GM19099 (cell line): ENCODE results near the gene KAZN.

Experiments
- POLR2A ChIP-seq: IDR thresholded peaks from 3 replicates; pipeline ENCODE4 v1.6.1; 2011; ENCODE audit warnings: low read depth; ENCODE audit not compliant: insufficient read length; ENCODE audit errors: extremely low read depth

Gene KAZN

DNA sequence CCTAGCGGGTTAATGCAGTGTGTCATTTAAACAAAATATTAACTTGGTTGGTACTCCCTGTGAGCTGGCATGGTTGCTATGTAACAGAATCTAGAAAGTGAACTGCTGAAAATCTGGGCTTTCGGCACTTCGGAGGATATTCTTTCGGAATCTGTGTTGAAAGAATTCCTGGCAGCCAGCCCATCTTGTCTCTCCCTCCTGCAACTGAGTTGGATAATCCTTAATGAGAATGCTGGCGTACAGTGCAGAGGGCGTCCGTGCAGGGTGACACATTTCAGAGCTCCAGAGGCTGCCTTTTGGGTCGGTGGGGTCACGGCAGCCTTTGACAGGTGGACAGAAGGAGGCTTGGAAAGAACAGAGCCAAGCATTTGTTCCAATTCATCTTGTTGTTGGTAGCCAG is 3.7 kb downstream of the KAZN start:
- TF ChIP-seq POLR2A: no peak

DNA sequence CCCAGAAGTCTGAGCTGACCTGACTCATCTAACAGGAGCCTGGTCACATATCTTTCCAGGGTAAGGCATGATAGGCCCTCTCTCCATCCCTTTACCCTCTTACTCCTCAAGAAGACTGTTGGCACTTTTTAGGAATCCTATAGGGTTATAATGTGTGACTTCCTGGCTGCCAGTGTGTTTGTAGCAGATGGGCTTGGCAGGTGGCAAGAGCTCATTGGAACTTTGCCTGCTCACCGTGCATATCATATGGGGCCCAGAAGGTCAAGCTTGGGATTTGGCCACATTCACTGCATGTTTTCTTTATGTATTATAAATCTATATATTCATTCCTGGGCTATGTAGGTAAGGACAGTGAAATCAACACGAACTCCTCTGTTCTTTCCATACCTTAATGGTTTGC is 5.2 kb downstream of the KAZN start:
- TF ChIP-seq POLR2A: no peak

DNA sequence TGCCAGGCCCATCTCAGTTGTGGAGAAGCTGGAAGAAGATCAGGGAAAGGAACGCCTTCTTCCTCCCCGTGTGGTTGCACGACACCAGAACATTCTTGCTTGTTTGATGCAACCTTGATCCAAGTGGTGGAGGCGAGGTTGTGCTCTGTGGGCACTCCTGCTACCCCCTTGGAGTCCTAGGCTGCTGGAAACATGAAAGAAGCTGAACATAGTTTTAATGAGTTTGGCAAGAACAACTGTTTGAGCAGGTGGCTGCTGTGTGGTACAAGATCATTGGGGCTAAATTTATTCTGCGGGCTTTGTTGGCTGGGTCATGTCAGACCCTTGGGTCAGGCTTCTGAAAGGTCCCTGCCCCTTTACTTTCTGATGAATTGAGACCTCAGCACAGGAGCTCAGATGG is 5.9 kb downstream of the KAZN start:
- TF ChIP-seq POLR2A: no peak

DNA sequence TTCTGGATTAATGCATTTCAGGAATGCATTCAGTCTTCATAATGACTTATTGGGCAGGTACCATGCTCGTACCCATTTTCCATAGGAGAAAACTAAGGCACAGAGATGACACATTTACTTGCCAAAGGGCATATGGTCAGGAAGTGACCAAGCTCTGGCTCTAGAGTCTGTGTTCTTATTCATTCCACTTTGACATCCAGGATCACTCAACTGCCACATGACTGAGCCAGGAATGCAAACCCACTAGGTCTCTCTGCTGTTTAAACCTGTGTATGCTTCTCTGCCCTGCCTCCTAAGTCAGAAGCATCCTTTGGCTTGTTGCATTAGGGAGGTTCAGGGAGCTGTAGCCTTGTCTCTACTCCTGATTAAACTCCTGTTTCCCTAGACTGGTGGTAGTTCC is 7.5 kb downstream of the KAZN start:
- TF ChIP-seq POLR2A: no peak

DNA sequence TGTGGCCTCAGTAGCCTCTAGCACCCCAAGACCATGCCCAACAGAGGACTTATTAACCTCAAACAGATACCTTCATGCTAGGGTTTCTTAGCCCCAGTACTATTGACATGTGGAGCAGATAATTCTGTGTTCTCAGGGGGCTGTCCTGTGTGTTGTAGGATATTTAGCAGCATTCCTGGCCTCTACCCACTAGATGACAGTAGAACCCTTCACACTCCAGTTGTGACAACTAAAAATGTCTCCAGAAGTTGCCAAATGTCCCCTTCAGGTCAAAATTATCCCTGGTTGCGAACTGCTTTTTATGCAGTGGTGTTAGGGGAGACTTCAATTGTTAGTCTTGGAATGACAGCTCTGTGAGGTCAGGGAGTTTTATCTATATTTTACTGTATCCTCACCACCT is 8.1 kb downstream of the KAZN start:
- no peak for TF ChIP-seq POLR2A

DNA sequence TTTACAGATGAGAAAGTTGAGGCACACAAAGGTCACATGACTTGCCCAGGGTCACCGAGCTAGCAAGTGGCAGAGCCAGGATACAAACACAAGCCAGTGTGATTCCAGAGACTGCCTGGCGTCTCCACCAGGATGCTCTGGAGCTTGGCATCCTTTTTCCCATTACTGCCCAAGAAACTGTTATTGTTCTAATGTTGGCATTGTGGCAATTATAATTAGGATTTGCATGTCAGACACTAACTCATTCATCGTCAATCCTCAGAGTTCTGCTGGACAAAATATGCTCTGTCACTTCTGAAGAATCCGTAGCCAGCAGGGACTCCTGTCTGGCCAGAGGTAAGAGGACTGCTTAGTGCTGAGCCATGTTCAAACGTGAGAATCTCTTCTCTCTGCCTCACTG is 8.8 kb downstream of the KAZN start:
- TF ChIP-seq POLR2A: no peak

DNA sequence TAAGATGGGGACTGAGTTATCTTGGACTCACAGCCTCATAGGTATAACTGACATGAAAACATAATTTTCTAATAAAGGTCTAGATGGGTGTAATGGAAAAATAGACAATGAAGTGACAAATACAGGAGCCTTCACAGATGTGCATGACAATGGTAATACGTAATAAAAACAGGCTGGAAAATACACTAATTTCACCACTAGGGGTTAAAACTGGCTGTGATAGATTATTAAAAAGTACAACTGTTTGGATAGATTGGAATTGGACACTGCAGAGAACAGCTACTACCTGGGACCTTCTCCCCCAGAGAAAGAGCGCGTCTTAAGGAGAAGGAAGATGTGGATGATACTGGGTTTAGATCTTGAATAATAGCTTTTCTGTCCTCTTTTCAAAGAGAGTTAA is 9.8 kb downstream of the KAZN start:
- no peak for TF ChIP-seq POLR2A

DNA sequence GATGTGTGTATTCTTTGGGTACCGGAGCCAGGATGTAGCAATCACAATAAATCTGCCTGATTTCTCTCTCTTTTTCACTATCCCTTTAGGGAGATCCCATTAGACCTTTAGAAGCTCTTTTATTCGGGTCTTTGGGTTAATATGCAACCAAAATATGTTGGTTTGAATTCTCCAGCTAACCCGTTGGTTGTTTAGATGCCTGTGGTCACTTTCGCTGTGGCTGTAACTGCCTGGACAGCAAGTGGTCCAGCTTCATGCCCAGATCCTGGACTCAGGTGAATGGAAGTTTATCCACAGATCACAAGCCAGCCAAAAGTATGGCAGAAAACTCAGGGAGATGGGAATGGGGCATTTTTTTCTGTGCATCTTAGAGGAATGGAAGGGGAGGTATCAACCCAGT is 12.3 kb downstream of the KAZN start:
- no peak for TF ChIP-seq POLR2A

DNA sequence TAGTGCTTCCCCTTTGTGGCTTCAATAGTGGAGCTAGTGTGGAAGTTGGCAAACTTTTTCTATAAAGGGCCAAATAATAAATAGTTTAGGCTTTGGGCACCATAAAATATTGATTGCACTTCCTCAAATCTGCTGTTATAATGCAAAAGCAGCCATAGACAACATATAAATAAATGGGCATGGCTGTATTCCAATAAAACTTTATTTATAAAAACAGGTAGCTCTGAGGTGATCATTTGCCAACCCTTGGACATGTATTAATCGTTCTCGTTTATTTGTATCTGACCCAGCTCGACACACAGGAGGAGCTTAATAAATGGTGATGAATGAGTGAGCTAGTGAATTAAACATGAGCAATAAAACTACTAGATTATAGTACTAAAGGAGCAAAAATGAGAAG is 13.3 kb downstream of the KAZN start:
- no peak for TF ChIP-seq POLR2A

DNA sequence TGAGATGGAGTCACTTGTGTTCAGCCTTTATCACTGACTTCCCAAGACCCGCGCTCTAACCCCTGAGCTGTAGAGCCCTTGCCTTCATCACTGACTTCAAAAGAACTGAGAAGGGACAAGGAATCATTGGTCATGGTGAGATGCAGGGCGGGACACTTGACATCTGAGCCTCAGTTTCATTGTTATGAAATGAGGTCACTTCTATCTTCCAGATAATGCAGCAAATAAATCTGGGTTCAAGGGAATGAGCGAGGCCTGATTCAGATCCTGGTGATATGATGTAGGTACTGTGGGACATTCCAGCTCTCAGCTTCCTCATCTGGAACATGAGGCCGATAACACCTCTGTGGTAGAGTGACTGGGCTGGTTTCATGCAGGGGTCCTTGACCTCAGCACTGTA is 13.8 kb downstream of the KAZN start:
- TF ChIP-seq POLR2A: no peak

DNA sequence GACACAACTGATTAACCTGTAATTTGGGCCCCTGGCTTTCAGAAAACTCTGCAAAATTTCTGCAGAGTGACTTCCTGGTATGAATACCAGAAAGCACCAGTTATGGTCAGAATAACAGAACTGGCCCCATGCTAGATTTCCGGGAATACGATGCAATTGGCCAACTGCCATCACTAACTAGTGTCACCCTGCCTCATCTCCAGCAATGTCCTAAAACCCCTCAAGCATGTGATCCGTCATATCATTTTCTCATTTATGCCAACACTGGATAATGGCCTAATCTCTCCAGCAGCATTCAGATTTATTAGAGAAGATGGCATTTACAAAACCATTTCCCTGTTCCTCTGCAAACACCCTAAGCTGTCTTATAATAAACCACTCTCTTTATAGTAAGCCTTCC is 15.4 kb downstream of the KAZN start:
- TF ChIP-seq POLR2A: no peak

DNA sequence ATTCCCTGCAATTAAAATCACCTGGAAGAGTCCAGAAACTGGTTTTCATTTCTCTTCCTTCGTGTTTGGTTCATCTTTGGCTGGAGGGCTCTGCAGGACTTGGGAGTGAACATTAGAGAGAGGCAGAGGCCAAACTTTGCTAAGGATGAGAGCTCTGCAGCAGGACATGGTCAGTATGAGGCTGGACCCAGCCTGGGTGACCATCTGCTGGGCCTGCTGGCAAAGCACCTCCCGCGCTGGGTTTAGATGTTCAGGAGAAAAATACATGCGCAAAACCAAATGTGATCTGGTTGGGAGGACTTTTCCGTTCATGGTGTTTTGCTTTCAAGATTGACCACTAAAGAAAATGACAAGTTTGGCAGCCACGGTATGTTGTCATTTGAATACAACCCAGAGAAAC is 15.9 kb downstream of the KAZN start:
- no peak for TF ChIP-seq POLR2A

DNA sequence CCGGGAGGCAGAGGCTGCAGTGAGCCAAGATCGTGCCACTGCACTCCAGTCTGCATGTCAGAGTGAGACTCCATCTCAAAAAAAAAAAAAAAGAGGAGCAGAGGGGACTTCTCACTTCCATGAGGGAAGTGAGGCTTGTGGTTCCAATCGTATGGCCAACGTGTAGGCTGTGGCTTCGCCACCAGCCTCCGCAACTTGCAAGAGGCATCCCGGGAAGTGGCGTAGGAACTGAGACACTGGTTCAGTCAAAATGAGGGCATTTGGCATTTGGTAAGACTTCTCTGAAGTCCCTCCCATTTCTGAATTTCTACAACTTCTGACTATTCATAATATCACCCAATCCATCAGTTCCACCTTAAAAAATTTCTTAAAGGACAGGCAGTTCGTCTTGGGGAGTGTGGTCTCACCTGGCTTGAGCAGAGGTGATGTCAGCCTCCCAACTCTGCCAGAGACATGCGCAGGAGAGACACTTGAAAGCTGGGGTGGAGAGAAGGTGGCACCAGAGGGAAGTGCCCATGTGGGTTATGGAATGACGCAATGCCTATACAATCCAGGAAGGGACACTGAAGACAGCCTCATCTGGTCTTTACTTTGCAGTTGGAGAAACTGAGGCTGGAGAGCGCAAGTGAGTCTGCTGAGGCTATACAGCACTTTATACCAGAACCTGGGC is 17.2 kb downstream of the KAZN start:
- no peak for TF ChIP-seq POLR2A

DNA sequence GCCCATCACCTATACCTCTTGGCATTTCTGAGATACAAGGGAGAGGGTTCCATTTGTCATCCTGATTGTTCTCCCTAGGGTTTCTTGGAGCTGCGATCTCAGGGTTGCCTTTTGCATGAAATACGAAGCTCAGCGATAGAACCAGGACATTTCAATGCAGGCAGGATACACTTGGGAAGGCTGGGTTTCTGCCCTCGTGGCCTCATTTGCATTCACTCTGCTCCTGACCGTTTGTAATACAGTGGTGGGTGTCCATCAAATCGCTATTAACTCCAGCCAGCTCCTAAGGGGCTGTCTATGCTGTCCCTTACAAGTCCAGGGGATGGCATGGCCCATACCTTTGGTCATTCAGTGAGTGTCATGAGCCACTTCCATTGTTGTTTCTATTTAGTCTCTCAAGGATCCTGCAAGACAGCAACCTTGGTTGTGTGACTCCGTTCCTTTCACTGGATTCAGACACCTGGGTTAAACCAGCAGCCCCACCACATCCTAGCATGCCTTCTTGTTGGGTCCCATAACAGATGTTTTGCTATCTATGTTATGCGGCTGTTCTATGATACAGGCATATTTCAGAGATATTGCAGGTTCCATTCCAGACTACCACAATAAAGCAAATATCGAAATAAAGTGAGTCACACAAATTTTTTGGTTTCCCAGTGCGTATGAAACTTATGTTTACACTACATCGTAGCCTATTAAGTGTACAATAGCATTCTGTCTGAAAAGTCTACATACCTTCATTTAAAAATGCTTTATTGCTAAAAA is 18.3 kb downstream of the KAZN start:
- no peak for TF ChIP-seq POLR2A

DNA sequence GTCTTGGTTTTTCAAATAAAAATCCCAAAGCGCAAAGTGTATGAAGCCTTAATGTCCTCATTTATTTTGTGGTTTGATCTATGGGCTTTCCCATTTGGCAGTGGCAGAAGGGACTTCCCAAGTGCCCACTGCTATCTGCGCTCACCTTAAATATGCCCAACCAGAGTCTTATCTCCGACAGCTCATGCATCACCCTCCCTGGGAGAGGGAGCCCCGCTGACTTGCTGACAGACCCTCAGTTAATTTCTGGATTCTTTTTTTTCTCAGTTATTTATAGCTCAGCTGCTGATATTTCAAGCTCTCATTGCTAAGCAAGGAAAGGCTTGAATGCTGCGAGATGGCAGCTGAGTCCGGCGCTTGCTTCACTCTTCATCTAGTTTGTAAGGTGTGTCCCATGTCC is 19.3 kb downstream of the KAZN start:
- TF ChIP-seq POLR2A: no peak

DNA sequence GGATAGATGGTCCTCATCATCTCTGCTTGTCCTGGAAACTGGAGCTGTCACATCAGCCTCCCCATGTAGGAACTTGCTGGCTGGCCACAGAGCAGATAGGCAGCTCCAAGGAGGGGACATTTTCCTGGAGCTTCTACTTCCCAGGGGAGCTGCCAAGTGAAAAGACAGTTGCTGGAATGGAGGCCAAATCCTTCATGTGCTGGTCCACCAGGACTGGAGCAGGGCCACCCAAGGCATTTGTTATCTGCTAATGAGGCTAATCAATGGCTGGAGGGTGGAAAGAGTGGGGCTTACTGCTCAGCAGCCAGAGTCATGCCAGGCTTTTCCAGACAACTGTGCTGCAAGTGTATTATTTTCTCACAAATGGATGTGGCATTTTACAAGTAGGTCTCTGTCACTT is 22.5 kb downstream of the KAZN start:
- no peak for TF ChIP-seq POLR2A

DNA sequence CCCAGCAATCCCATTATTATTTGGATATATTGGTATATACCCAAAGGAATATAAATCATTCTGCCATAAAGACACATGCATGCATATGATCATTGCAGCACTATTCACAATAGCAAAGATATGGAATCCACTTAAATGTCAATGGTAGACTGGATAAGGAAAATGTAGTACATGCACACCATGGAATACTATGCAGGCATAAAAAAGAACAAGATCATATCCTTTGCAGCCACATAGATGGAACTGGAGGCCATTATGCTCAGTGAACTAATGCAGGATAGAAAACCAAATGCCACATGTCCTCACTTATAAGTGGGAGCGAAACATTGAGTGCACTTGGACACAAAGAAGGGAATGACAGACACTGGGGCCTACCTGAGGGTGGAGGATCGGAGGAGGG is 24.6 kb downstream of the KAZN start:
- TF ChIP-seq POLR2A: no peak
